GM12878 (cell line): ENCODE data around the gene BSCL2. TPM values are rescaled to one million over a fixed set of nuclear protein-coding genes. Genes with fewer than 3 reads are reported as not detected.

ENCODE experiments used
- ATAC-seq: fragments of 200-7000 bp; cut with Tn5 transposase; 3 replicates; pipeline ENCODE4 v1.9.1; 2020; ENCODE audit warnings: mild to moderate bottlenecking, moderate library complexity
- BruUV-seq: library from RNA; stranded (reverse); fragments of 400-500 nt; replicated peaks from 2 replicates; lab custom pipeline; 2021; lab: Mats Ljungman, UMichigan
- CTCF ChIA-PET: fragments of 300-600 bp; sonication (Branson Sonifier 250); formaldehyde crosslinking; extraction: SDS; loops from one replicate; lab custom pipeline; 2021; ENCODE audit warnings: inconsistent platforms; lab: Yijun Ruan, JAX
- POLR2A ChIA-PET: fragments of 350-600 bp; formaldehyde crosslinking; extraction: SDS; loops from one replicate; lab custom pipeline; 2021; ENCODE audit warnings: inconsistent platforms; lab: Charles Lee
- RAD21 ChIA-PET: fragments of 300-600 bp; sonication (Branson Sonifier 250); formaldehyde crosslinking; loops from one replicate; lab custom pipeline; 2023; ENCODE audit warnings: antibody characterized with exemption; ENCODE audit not compliant: unreplicated experiment; lab: Charles Lee
- SMC1A ChIA-PET: fragments of 300-600 bp; sonication (Branson Sonifier 250); formaldehyde crosslinking; loops from one replicate; lab custom pipeline; 2023; ENCODE audit not compliant: unreplicated experiment, uncharacterized antibody; lab: Charles Lee
- DNase-seq: peaks from one replicate; pipeline ENCODE4 v3.0.0-alpha.2; 2011; ENCODE audit warnings: low read depth, low spot score
- FAIRE-seq: peaks from 3 replicates; lab custom pipeline; 2011; peaks lifted over from hg19 to GRCh38; lab: Jason Lieb, UNC
- H2AFZ ChIP-seq: 2 replicates; pipeline ENCODE4 v1.6.0; 2011; ENCODE audit warnings: low read depth, low read length, control low read depth; ENCODE audit not compliant: control insufficient read depth
- H3K27ac ChIP-seq: 2 replicates; pipeline ENCODE4 v1.5.1; 2011; ENCODE audit warnings: control low read depth; ENCODE audit not compliant: control insufficient read depth, insufficient read depth
- H3K27me3 ChIP-seq, 2 experiments: replicated peaks in 1 of 2; 2 replicates each; pipeline versions ENCODE4 v1.6.0 to v1.6.1; 2011; ENCODE audit warnings: low read length in 1 of 2; ENCODE audit not compliant: control insufficient read depth in 2 of 2, insufficient read depth in 2 of 2
- H3K36me3 ChIP-seq, 2 experiments: 2 replicates each; pipeline ENCODE4 v1.5.1; 2011; ENCODE audit warnings: low read length in 1 of 2; ENCODE audit not compliant: control insufficient read depth in 2 of 2, insufficient read depth in 2 of 2
- H3K4me1 ChIP-seq: 2 replicates; pipeline ENCODE4 v1.6.1; 2011; ENCODE audit warnings: mild to moderate bottlenecking, low read length, moderate library complexity, mixed read lengths; ENCODE audit not compliant: control insufficient read depth, insufficient read depth
- H3K4me2 ChIP-seq: 2 replicates; pipeline ENCODE4 v1.6.0; 2011; ENCODE audit warnings: control low read depth; ENCODE audit not compliant: control insufficient read depth, insufficient read depth
- H3K4me3 ChIP-seq: fragments of 200-600 bp; sonication (generic); 2 replicates; pipeline ENCODE4 v1.5.1; 2016
- H3K79me2 ChIP-seq: 2 replicates; pipeline ENCODE4 v1.6.0; 2011; ENCODE audit warnings: low read length; ENCODE audit not compliant: control insufficient read depth, insufficient read depth
- H3K9ac ChIP-seq: 2 replicates; pipeline ENCODE4 v1.8.0; 2011; ENCODE audit warnings: low read length, control low read depth, mixed read lengths; ENCODE audit not compliant: control insufficient read depth, insufficient read depth
- H3K9me3 ChIP-seq: replicated peaks from 3 replicates; pipeline ENCODE4 v1.5.1; 2011; ENCODE audit warnings: mild to moderate bottlenecking, low read length; ENCODE audit not compliant: control insufficient read depth, insufficient read depth
- H4K20me1 ChIP-seq: 2 replicates; pipeline ENCODE4 v1.6.0; 2011; ENCODE audit not compliant: control insufficient read depth, insufficient read depth
- BRCA1 ChIP-seq: IDR thresholded peaks from 2 replicates; pipeline ENCODE4 v1.6.1; 2011; ENCODE audit warnings: low read depth, low read length, improper control_type of control experiment
- CHD2 ChIP-seq: IDR thresholded peaks from 2 replicates; pipeline ENCODE4 v1.6.1; 2011; ENCODE audit warnings: low read depth, low read length, improper control_type of control experiment, borderline replicate concordance
- CREB1 ChIP-seq: IDR thresholded peaks from 2 replicates; pipeline ENCODE4 v1.6.1; 2012; ENCODE audit warnings: low read depth, mild to moderate bottlenecking, inconsistent platforms
- DPF2 ChIP-seq: fragments of 450-650 bp; IDR thresholded peaks from 2 replicates; pipeline ENCODE4 v1.6.1; 2017; ENCODE audit warnings: mild to moderate bottlenecking
- HDAC2 ChIP-seq: fragments of 200-600 bp; sonication (generic); IDR thresholded peaks from 2 replicates; pipeline ENCODE4 v1.6.1; 2017
- IKZF2 ChIP-seq, 2 experiments: fragments of 450-650 bp; IDR thresholded peaks; 2 replicates each; pipeline ENCODE4 v1.6.1; 2017; ENCODE audit warnings: mild to moderate bottlenecking in 2 of 2, moderate library complexity in 2 of 2
- IRF4 ChIP-seq: IDR thresholded peaks from 2 replicates; pipeline ENCODE4 v1.6.1; 2011; ENCODE audit warnings: low read depth, low read length
- NFYA ChIP-seq: IDR thresholded peaks from 2 replicates; pipeline ENCODE4 v1.6.1; 2011; ENCODE audit warnings: low read depth, mild to moderate bottlenecking, low read length, improper control_type of control experiment, borderline replicate concordance
- NR2C1 ChIP-seq: fragments of 450-650 bp; IDR thresholded peaks from 2 replicates; pipeline ENCODE4 v1.6.1; 2017; ENCODE audit warnings: antibody characterized with exemption, mild to moderate bottlenecking, moderate library complexity
- NR2C2 ChIP-seq: IDR thresholded peaks from 2 replicates; pipeline ENCODE4 v1.6.1; 2011; ENCODE audit warnings: borderline replicate concordance, low read depth; ENCODE audit not compliant: control insufficient read depth, insufficient read length
- RCOR1 ChIP-seq: conservative IDR thresholded peaks from 2 replicates; pipeline ENCODE4 v1.6.1; 2012; ENCODE audit warnings: low read depth, low read length, improper control_type of control experiment
- REST ChIP-seq: IDR thresholded peaks from 2 replicates; pipeline ENCODE4 v1.6.1; 2012; ENCODE audit warnings: mild to moderate bottlenecking, low read depth, low read length
- TCF7 ChIP-seq: IDR thresholded peaks from 2 replicates; pipeline ENCODE4 v1.6.1; 2014; ENCODE audit warnings: antibody characterized with exemption, borderline replicate concordance
- WGBS: methylation state at CpG from one replicate; pipeline ENCODE4 v1.1.6; 2016; ENCODE audit warnings: low lambda C conversion rate; ENCODE audit not compliant: insufficient replicate concordance, insufficient coverage; ENCODE audit errors: missing lambda C conversion rate; 5-methylcytosine and 5-hydroxymethylcytosine counted together
- in situ Hi-C: fragments of 300-500 bp; cut with MboI; formaldehyde crosslinking; loops from 9 replicates; pipeline ENCODE4 v1.14.3; 2018; ENCODE audit warnings: mixed read lengths
- intact Hi-C: fragments of 100-400 bp; cut with micrococcal nuclease; formaldehyde crosslinking; loops from one replicate; pipeline ENCODE4 v1.14.2; 2022; ENCODE audit not compliant: unreplicated experiment
- polyA plus RNA-seq, 11 experiments: library from polyadenylated mRNA; depleted of rRNA in 4 of 11; unstranded in 6 of 11; stranded (reverse) in 5 of 11; fragments of >200 nt; fragmentation: Nextera tagmentation in 4 of 11; fragmentation: Illumina TruSeq in 1 of 11; extraction: Ambion mirVana in 4 of 11; extraction: Trizol in 1 of 11; gene quantifications; 1 replicate in 1 of 11; 2 replicates in 10 of 11; pipeline versions ENCODE4 v1.2.1 to v1.2.3, GENCODE V29; 2011 to 2016; ENCODE audit warnings: inconsistent platforms in 2 of 11, missing spikeins in 2 of 11, low read depth in 1 of 11
- total RNA-seq, 4 experiments: library from RNA; depleted of rRNA in 3 of 4; stranded (reverse); fragments of >200 nt in 3 of 4; fragmentation: Illumina TruSeq in 1 of 4; extraction: Trizol in 1 of 4; gene quantifications; 2 replicates each; pipeline versions ENCODE4 v1.2.1 to v1.2.3, GENCODE V29; 2013 to 2021
- TF ChIP-seq, protein P1 (sequence below): IDR thresholded peaks from 2 replicates; pipeline ENCODE4 v1.6.1; 2012; ENCODE audit warnings: low read length, inconsistent platforms
- TF ChIP-seq, protein P2 (sequence below): fragments of 450-650 bp; formaldehyde crosslinking; IDR thresholded peaks from 2 replicates; pipeline ENCODE4 v1.5.0; 2022; ENCODE audit warnings: mild to moderate bottlenecking, missing genetic modification characterization

The BSCL2 gene
- total and polyA plus RNA-seq, 10 of the 15 experiments (the other 5 are each of a cell fraction or from before 2014, with no cell fraction given), result 12.3 to 57.9 (median 21.8) TPM

DNA sequence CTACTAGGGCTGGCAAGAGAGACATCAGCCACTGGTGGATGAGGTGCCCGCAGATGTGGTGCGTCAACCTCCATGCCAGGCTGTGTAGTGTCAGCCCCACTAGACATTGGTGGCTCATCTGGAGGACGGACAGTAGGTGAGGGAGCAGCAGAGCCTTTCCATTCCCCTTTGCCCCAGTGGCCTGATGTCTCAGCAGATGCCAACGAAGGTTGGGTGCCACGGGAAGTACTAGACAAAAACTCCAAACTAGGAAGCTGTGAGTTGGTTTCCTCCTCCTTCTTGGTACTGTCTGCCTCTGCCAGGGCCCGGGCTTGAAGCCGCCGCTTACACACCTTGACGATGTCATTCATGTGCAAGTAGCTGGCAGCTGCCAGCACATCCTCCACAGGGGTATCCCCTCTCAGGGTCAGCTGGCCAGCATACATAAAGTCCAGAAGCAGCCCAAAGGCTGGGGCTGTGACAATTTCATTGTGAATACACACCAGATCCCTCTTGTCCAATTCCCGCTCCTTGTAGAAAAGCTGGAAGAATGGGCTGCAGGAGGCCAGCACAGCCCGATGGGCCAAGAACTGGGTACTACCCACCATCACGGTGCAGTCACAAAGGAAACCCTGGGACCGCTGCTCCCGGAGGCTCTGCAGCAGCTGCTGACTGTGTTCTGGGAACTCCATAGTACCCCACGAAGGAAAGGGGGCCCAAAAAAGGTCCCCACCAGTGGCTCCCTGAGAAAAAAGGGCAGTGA, 45.9 kb upstream of the BSCL2 start:
- Histone ChIP-seq H3K36me3 (no peaks in the 10 kb centered on the region; a peak in 1 of 4 replicates), H3K9ac (peak overlapping the region; percentile 78; the same call in 1 of the 2 replicates), H3K4me3 (peak overlapping the region; percentile 85), H3K79me2 (no peaks in the 10 kb centered on the region; the same call in 1 of the 2 replicates), H3K4me2 (peak overlapping the region; percentile 96), H4K20me1 (no peaks in the 10 kb centered on the region), H3K4me1 (peaks cover 6% of the 10 kb centered on the region), H2AFZ (peak overlapping the region; percentile 98), H3K27me3 (no peaks in the 10 kb centered on the region), H3K27ac (peak overlapping the region; percentile 92; the same call in 1 of the 2 replicates), H3K9me3 (no peaks in the 10 kb centered on the region)
- ATAC-seq (no peak), DNase-seq (no peak), FAIRE-seq (no peak)
- ChIA-PET RAD21 (interaction anchor here (0.6 to 2.1 kb wide), 22 partner anchors 8 to 346 kb away, joined by 3 to 44 read pairs (median 4); partner anchors contain the start of genes C11orf98, CSKMT, HNRNPUL2 and MTA2), POLR2A (interaction anchor here (0.5 to 4.6 kb wide), 33 partner anchors 9 to 785 kb away, joined by 3 to 70 read pairs (median 7); partner anchors contain the start of genes B3GAT3, C11orf98, CSKMT and EEF1G), SMC1A (interaction anchor here (0.9 to 3.5 kb wide), 16 partner anchors 9 to 196 kb away, joined by 3 to 27 read pairs (median 5); partner anchors contain the start of genes HNRNPUL2, TAF6L and TTC9C), CTCF (interaction anchor here (0.8 to 3.5 kb wide), 20 partner anchors 8 to 328 kb away, joined by 3 to 42 read pairs (median 4); partner anchors contain the start of genes B3GAT3, HNRNPUL2, POLR2G and TAF6L)
- BruUV-seq, result TSS peak; percentile 92
- in situ Hi-C loops, result no loop called here
- intact Hi-C loops, result no loop called here
- WGBS, result 63% methylated on average over 15 of the region's 15 CpGs
- TF ChIP-seq NFYA (no peak), BRCA1 (no peak), NR2C1 (no peak), RCOR1 (no peak), CHD2 (no peak), REST (no peak), IKZF2 (IDR thresholded peaks at IDR 0.05) (no peak), IRF4 (no peak), TCF7 (no peak), HDAC2 (no peak), CREB1 (no peak), DPF2 (no peak), NR2C2 (no peak)
- TF ChIP-seq, protein P1, sequence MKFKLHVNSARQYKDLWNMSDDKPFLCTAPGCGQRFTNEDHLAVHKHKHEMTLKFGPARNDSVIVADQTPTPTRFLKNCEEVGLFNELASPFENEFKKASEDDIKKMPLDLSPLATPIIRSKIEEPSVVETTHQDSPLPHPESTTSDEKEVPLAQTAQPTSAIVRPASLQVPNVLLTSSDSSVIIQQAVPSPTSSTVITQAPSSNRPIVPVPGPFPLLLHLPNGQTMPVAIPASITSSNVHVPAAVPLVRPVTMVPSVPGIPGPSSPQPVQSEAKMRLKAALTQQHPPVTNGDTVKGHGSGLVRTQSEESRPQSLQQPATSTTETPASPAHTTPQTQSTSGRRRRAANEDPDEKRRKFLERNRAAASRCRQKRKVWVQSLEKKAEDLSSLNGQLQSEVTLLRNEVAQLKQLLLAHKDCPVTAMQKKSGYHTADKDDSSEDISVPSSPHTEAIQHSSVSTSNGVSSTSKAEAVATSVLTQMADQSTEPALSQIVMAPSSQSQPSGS, result no peak
- TF ChIP-seq, protein P2, sequence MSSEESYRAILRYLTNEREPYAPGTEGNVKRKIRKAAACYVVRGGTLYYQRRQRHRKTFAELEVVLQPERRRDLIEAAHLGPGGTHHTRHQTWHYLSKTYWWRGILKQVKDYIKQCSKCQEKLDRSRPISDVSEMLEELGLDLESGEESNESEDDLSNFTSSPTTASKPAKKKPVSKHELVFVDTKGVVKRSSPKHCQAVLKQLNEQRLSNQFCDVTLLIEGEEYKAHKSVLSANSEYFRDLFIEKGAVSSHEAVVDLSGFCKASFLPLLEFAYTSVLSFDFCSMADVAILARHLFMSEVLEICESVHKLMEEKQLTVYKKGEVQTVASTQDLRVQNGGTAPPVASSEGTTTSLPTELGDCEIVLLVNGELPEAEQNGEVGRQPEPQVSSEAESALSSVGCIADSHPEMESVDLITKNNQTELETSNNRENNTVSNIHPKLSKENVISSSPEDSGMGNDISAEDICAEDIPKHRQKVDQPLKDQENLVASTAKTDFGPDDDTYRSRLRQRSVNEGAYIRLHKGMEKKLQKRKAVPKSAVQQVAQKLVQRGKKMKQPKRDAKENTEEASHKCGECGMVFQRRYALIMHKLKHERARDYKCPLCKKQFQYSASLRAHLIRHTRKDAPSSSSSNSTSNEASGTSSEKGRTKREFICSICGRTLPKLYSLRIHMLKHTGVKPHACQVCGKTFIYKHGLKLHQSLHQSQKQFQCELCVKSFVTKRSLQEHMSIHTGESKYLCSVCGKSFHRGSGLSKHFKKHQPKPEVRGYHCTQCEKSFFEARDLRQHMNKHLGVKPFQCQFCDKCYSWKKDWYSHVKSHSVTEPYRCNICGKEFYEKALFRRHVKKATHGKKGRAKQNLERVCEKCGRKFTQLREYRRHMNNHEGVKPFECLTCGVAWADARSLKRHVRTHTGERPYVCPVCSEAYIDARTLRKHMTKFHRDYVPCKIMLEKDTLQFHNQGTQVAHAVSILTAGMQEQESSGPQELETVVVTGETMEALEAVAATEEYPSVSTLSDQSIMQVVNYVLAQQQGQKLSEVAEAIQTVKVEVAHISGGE (CRISPR knock-in tag), result no peak
